Mesenchymal stem cell (in vitro differentiated cells and primary cell): ENCODE data around the gene GSTO2.
"Not testable (repeated sequence)": the region's sequence is repeated elsewhere in the genome, so short reads cannot be mapped to it uniquely, and the experiment has no call there.

Source experiments
- DNase-seq: peaks from one replicate; pipeline ENCODE4 v3.0.0-alpha.2; 2013
- H2AFZ ChIP-seq: one replicate; pipeline ENCODE4 v1.6.1; 2013; ENCODE audit warnings: low read depth, mild to moderate bottlenecking, control low read depth, inconsistent platforms, low read length, moderate library complexity
- H2AK5ac ChIP-seq: 2 replicates; pipeline ENCODE4 v1.6.1; 2013; ENCODE audit warnings: low read length, moderate library complexity, mild to moderate bottlenecking, inconsistent platforms; ENCODE audit not compliant: severe bottlenecking
- H2BK120ac ChIP-seq: one replicate; pipeline ENCODE4 v1.6.1; 2013; ENCODE audit warnings: low read depth, mild to moderate bottlenecking, inconsistent platforms, low read length, moderate library complexity
- H2BK12ac ChIP-seq, 2 experiments: one replicate each; pipeline ENCODE4 v1.6.1; 2013; ENCODE audit warnings: inconsistent platforms in 2 of 2, low read length in 2 of 2, mild to moderate bottlenecking in 2 of 2, moderate library complexity in 2 of 2, control low read depth in 1 of 2
- H2BK15ac ChIP-seq: one replicate; pipeline ENCODE4 v1.6.1; 2013; ENCODE audit warnings: mild to moderate bottlenecking, low read depth, inconsistent platforms; ENCODE audit not compliant: poor library complexity, severe bottlenecking
- H2BK5ac ChIP-seq: 2 replicates; pipeline ENCODE4 v1.6.1; 2013; ENCODE audit warnings: low read depth, mild to moderate bottlenecking, low read length, control low read depth, inconsistent platforms; ENCODE audit not compliant: poor library complexity, severe bottlenecking
- H3K14ac ChIP-seq, 2 experiments: one replicate each; pipeline ENCODE4 v1.6.1; 2013; ENCODE audit warnings: inconsistent platforms in 2 of 2, low read length in 2 of 2, control low read depth in 1 of 2, mild to moderate bottlenecking in 1 of 2, moderate library complexity in 1 of 2
- H3K18ac ChIP-seq, 2 experiments: one replicate each; pipeline ENCODE4 v1.6.1; 2013; ENCODE audit warnings: inconsistent platforms in 2 of 2, low read length in 2 of 2, control low read depth in 1 of 2, low read depth in 1 of 2, mild to moderate bottlenecking in 1 of 2
- H3K23ac ChIP-seq, 2 experiments: one replicate each; pipeline ENCODE4 v1.6.1; 2013; ENCODE audit warnings: inconsistent platforms in 2 of 2, low read length in 2 of 2, mild to moderate bottlenecking in 2 of 2, moderate library complexity in 2 of 2, control low read depth in 1 of 2
- H3K27ac ChIP-seq: 2 replicates; pipeline ENCODE4 v1.5.1; 2013; ENCODE audit warnings: mild to moderate bottlenecking, moderate library complexity, low read length, control low read depth, inconsistent platforms; ENCODE audit not compliant: poor library complexity, severe bottlenecking
- H3K27me3 ChIP-seq, 2 experiments: 2 replicates each; pipeline versions ENCODE4 v1.6.1 to v1.7.0; 2013; ENCODE audit warnings: low read length in 2 of 2, mild to moderate bottlenecking in 2 of 2, moderate library complexity in 2 of 2, control low read depth in 1 of 2, inconsistent platforms in 1 of 2; ENCODE audit not compliant: control insufficient read depth in 1 of 2, insufficient read depth in 1 of 2
- H3K36me3 ChIP-seq, 2 experiments: 2 replicates each; pipeline versions ENCODE4 v1.6.1 to v1.7.0; 2013; ENCODE audit warnings: low read length in 2 of 2, control low read depth in 1 of 2, inconsistent platforms in 1 of 2, low read depth in 1 of 2, mild to moderate bottlenecking in 1 of 2; ENCODE audit not compliant: insufficient read depth in 2 of 2, control insufficient read depth in 1 of 2
- H3K4ac ChIP-seq, 2 experiments: one replicate each; pipeline ENCODE4 v1.6.1; 2013; ENCODE audit warnings: inconsistent platforms in 2 of 2, low read length in 2 of 2, mild to moderate bottlenecking in 2 of 2, moderate library complexity in 2 of 2, control low read depth in 1 of 2, low read depth in 1 of 2
- H3K4me1 ChIP-seq: 2 replicates; pipeline ENCODE4 v1.6.1; 2013; ENCODE audit warnings: low read depth, low read length, control low read depth; ENCODE audit not compliant: control insufficient read depth, insufficient read depth
- H3K4me2 ChIP-seq: 2 replicates; pipeline ENCODE4 v1.6.1; 2013; ENCODE audit warnings: low read length, mild to moderate bottlenecking, inconsistent platforms; ENCODE audit not compliant: poor library complexity, severe bottlenecking
- H3K4me3 ChIP-seq, 2 experiments: 2 replicates each; pipeline versions ENCODE4 v1.5.1 to v1.7.0; 2013; ENCODE audit warnings: low read length in 2 of 2, mild to moderate bottlenecking in 2 of 2, control low read depth in 1 of 2, low read depth in 1 of 2; ENCODE audit not compliant: insufficient read depth in 1 of 2
- H3K79me1 ChIP-seq: replicated peaks from 2 replicates; pipeline ENCODE4 v1.6.1; 2013; ENCODE audit warnings: mild to moderate bottlenecking, control low read depth, low read length, inconsistent platforms; ENCODE audit not compliant: poor library complexity, severe bottlenecking
- H3K9ac ChIP-seq: 2 replicates; pipeline ENCODE4 v1.7.0; 2013; ENCODE audit warnings: mild to moderate bottlenecking, low read length, moderate library complexity
- H3K9me3 ChIP-seq: 2 replicates; pipeline ENCODE4 v1.7.0; 2013; ENCODE audit warnings: mild to moderate bottlenecking, low read length; ENCODE audit not compliant: control insufficient read depth
- H4K8ac ChIP-seq: one replicate; pipeline ENCODE4 v1.6.1; 2013; ENCODE audit warnings: inconsistent platforms, mild to moderate bottlenecking, low read length, moderate library complexity
- H4K91ac ChIP-seq: one replicate; pipeline ENCODE4 v1.6.1; 2013; ENCODE audit warnings: mild to moderate bottlenecking, low read length, inconsistent platforms
- WGBS: methylation state at CpG from one replicate; pipeline ENCODE4 v1.1.7; 2013; ENCODE audit warnings: mixed read lengths; 5-methylcytosine and 5-hydroxymethylcytosine counted together

The GSTO2 gene

DNA sequence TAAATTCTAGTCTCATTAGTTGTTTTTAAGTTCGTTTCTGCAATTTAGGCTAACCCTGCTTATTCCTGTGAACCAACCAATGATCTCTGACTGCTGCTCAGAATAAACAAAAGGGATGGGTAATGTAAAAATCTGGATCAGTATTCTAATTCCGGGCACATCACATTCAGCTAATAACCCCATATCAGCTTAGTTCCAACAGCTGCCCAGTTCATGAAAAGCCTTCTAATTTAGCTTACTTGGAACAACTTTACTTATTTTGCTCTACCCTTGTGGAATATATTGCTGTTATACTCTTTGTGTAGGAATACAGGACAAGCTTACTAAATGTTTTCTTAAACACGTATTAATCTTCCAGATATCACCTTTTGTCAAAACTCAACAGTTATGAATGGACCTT lies 33.2 kb upstream of the GSTO2 start:
- Histone ChIP-seq H3K14ac (no peak overlapping the region), H3K4me3 (no peak overlapping the region), H3K4me1 (peaks cover 7% of the 10 kb centered on the region), H4K91ac (no peak overlapping the region), H2AFZ (no peak overlapping the region), H2BK120ac (no peak overlapping the region), H3K27me3 (peaks cover 3 to 26% of the 10 kb centered on the region in 2 experiments), H2BK15ac (no peak overlapping the region), H2BK5ac (no peak overlapping the region), H4K8ac (no peak overlapping the region), H3K23ac (no peak overlapping the region), H3K36me3 (no peaks in the 10 kb centered on the region), H3K9ac (no peak overlapping the region), H3K9me3 (peaks cover 9% of the 10 kb centered on the region), H3K18ac (no peak overlapping the region), H3K4ac (no peak overlapping the region), H3K4me2 (no peak overlapping the region), H3K27ac (no peak overlapping the region), H3K79me1 (no peaks in the 10 kb centered on the region), H2BK12ac (no peak overlapping the region), H2AK5ac (no peak overlapping the region)
- WGBS, result 90% methylated on average over 1 of the region's 3 CpGs
- DNase-seq, result no peak

DNA sequence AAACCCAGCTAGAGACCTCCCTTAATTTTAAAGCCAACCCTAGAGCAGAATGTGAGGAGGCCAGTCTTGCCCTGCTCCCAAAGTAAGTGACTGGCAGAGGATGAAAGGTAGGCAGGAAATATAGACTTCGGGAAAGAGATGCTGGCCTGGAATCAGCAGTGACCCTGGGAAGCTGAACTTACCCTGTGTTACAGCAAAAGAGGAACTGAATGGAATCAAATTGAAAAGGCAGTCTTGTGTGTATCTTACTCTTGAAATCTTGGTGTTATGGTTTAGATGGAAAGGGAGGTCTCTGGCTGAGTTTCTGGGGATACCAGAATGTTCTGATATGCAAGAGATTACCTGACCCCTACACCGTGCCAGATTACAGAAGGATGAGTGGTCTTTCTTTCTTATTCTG lies 28.9 kb upstream of the GSTO2 start:
- Histone ChIP-seq H2BK120ac (no peak overlapping the region), H3K27me3 (peaks cover 3 to 26% of the 10 kb centered on the region in 2 experiments), H4K91ac (no peak overlapping the region), H3K4me2 (no peak overlapping the region), H3K18ac (no peak overlapping the region), H2BK12ac (no peak overlapping the region), H4K8ac (no peak overlapping the region), H3K9me3 (peaks cover 4% of the 10 kb centered on the region), H2AK5ac (no peak overlapping the region), H2BK5ac (no peak overlapping the region), H2BK15ac (no peak overlapping the region), H2AFZ (no peak overlapping the region), H3K36me3 (no peaks in the 10 kb centered on the region), H3K9ac (no peak overlapping the region), H3K23ac (no peak overlapping the region), H3K4me3 (no peak overlapping the region), H3K4me1 (no peaks in the 10 kb centered on the region), H3K4ac (no peak overlapping the region), H3K79me1 (no peaks in the 10 kb centered on the region), H3K27ac (no peak overlapping the region), H3K14ac (no peak overlapping the region)
- DNase-seq, result no peak
- WGBS, result 88% methylated on average over 2 of the region's 2 CpGs

DNA sequence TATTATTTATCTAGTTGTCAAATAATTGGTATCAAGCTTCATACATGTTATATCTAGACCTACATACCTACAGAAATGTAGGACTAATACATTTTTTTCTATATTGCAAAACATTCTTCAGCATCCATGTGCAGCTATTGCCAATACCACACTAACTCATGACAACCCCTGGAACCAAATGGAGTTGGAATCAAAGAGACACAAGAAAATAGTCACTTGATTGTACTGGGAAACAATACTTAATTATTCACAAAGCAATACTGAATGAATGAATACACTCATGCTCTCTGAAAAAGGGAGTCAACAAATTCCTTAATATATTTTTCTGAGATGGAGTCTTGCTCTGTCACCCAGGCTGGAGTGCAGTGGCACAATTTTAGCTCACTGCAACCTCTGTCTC lies 26.4 kb upstream of the GSTO2 start:
- H3K4me3 ChIP-seq, result no peak overlapping the region
- no peak for DNase-seq
- H3K9ac ChIP-seq, result no peak overlapping the region
- no peaks in the 10 kb centered on the region for H3K4me1 ChIP-seq
- H3K79me1 ChIP-seq, result no peaks in the 10 kb centered on the region
- no peak overlapping the region for H3K27ac ChIP-seq
- H2BK5ac ChIP-seq, result no peak overlapping the region
- H3K4ac ChIP-seq, result no peak overlapping the region
- H2AFZ ChIP-seq, result no peak overlapping the region
- no peaks in the 10 kb centered on the region for H3K9me3 ChIP-seq
- no peaks in the 10 kb centered on the region for H3K36me3 ChIP-seq
- H2AK5ac ChIP-seq, result no peak overlapping the region
- H3K23ac ChIP-seq, result no peak overlapping the region
- no peak overlapping the region for H4K91ac ChIP-seq
- H2BK12ac ChIP-seq, result no peak overlapping the region
- H3K27me3 ChIP-seq, result peaks cover 3 to 26% of the 10 kb centered on the region in 2 experiments
- H3K18ac ChIP-seq, result no peak overlapping the region
- no peak overlapping the region for H3K14ac ChIP-seq
- no peak overlapping the region for H2BK15ac ChIP-seq
- no peak overlapping the region for H3K4me2 ChIP-seq
- no peak overlapping the region for H2BK120ac ChIP-seq
- no peak overlapping the region for H4K8ac ChIP-seq

DNA sequence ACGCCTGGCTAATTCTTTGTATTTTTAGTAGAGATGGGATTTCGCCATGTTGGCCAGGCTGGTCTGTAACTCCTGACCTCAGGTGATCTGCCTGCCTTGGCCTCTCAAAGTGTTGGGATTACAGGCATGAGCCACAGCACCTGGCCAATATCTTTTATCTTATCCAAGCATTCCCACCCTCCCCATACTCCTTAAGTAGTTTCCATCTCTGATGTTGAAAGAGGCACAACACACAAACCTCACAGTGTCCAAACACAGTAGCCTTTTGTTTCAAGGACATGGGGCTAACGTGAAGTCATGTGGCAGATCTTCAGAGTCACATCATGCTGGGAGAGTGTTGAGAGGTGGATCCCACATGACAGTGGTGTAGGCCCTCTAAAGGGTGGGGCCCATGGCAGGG lies 26.0 kb upstream of the GSTO2 start:
- not testable (repeated sequence) for H2BK12ac ChIP-seq, H2BK120ac ChIP-seq, H2AK5ac ChIP-seq, H3K4me1 ChIP-seq, H3K4ac ChIP-seq, H3K4me3 ChIP-seq, H3K79me1 ChIP-seq, H3K4me2 ChIP-seq, DNase-seq, H4K91ac ChIP-seq, H3K18ac ChIP-seq, H3K23ac ChIP-seq, H3K9me3 ChIP-seq, H2BK15ac ChIP-seq, H4K8ac ChIP-seq, H2BK5ac ChIP-seq, H3K9ac ChIP-seq, H3K36me3 ChIP-seq, H3K27ac ChIP-seq
- 99% methylated on average over 3 of the region's 3 CpGs for WGBS
- Histone ChIP-seq H3K27me3 (peaks cover 3 to 25% of the 10 kb centered on the region in 2 experiments), H2AFZ (peak overlapping the region; percentile 31), H3K14ac (peak overlapping the region in 1 of 2 experiments; percentile 11)
